GM12878 (cell line): ENCODE results near the gene USP47. TPM values are rescaled to one million over a fixed set of nuclear protein-coding genes. Genes with fewer than 3 reads are reported as not detected.

Experiments used
- ATAC-seq: fragments of 200-7000 bp; cut with Tn5 transposase; 3 replicates; pipeline ENCODE4 v1.9.1; 2020; ENCODE audit warnings: mild to moderate bottlenecking, moderate library complexity
- BruUV-seq: library from RNA; stranded (reverse); fragments of 400-500 nt; replicated peaks from 2 replicates; lab custom pipeline; 2021; lab: Mats Ljungman, UMichigan
- CTCF ChIA-PET: fragments of 300-600 bp; sonication (Branson Sonifier 250); formaldehyde crosslinking; extraction: SDS; loops from one replicate; lab custom pipeline; 2021; ENCODE audit warnings: inconsistent platforms; lab: Yijun Ruan, JAX
- POLR2A ChIA-PET: fragments of 350-600 bp; formaldehyde crosslinking; extraction: SDS; loops from one replicate; lab custom pipeline; 2021; ENCODE audit warnings: inconsistent platforms; lab: Charles Lee
- RAD21 ChIA-PET: fragments of 300-600 bp; sonication (Branson Sonifier 250); formaldehyde crosslinking; loops from one replicate; lab custom pipeline; 2023; ENCODE audit warnings: antibody characterized with exemption; ENCODE audit not compliant: unreplicated experiment; lab: Charles Lee
- SMC1A ChIA-PET: fragments of 300-600 bp; sonication (Branson Sonifier 250); formaldehyde crosslinking; loops from one replicate; lab custom pipeline; 2023; ENCODE audit not compliant: unreplicated experiment, uncharacterized antibody; lab: Charles Lee
- DNase-seq: peaks from one replicate; pipeline ENCODE4 v3.0.0-alpha.2; 2011; ENCODE audit warnings: low read depth, low spot score
- FAIRE-seq: peaks from 3 replicates; lab custom pipeline; 2011; peaks lifted over from hg19 to GRCh38; lab: Jason Lieb, UNC
- H2AFZ ChIP-seq: 2 replicates; pipeline ENCODE4 v1.6.0; 2011; ENCODE audit warnings: low read depth, low read length, control low read depth; ENCODE audit not compliant: control insufficient read depth
- H3K27ac ChIP-seq: 2 replicates; pipeline ENCODE4 v1.5.1; 2011; ENCODE audit warnings: control low read depth; ENCODE audit not compliant: control insufficient read depth, insufficient read depth
- H3K27me3 ChIP-seq, 2 experiments: replicated peaks in 1 of 2; 2 replicates each; pipeline versions ENCODE4 v1.6.0 to v1.6.1; 2011; ENCODE audit warnings: low read length in 1 of 2; ENCODE audit not compliant: control insufficient read depth in 2 of 2, insufficient read depth in 2 of 2
- H3K36me3 ChIP-seq, 2 experiments: 2 replicates each; pipeline ENCODE4 v1.5.1; 2011; ENCODE audit warnings: low read length in 1 of 2; ENCODE audit not compliant: control insufficient read depth in 2 of 2, insufficient read depth in 2 of 2
- H3K4me1 ChIP-seq: 2 replicates; pipeline ENCODE4 v1.6.1; 2011; ENCODE audit warnings: mild to moderate bottlenecking, low read length, moderate library complexity, mixed read lengths; ENCODE audit not compliant: control insufficient read depth, insufficient read depth
- H3K4me2 ChIP-seq: 2 replicates; pipeline ENCODE4 v1.6.0; 2011; ENCODE audit warnings: control low read depth; ENCODE audit not compliant: control insufficient read depth, insufficient read depth
- H3K4me3 ChIP-seq: fragments of 200-600 bp; sonication (generic); 2 replicates; pipeline ENCODE4 v1.5.1; 2016
- H3K79me2 ChIP-seq: 2 replicates; pipeline ENCODE4 v1.6.0; 2011; ENCODE audit warnings: low read length; ENCODE audit not compliant: control insufficient read depth, insufficient read depth
- H3K9ac ChIP-seq: 2 replicates; pipeline ENCODE4 v1.8.0; 2011; ENCODE audit warnings: low read length, control low read depth, mixed read lengths; ENCODE audit not compliant: control insufficient read depth, insufficient read depth
- H3K9me3 ChIP-seq: replicated peaks from 3 replicates; pipeline ENCODE4 v1.5.1; 2011; ENCODE audit warnings: mild to moderate bottlenecking, low read length; ENCODE audit not compliant: control insufficient read depth, insufficient read depth
- H4K20me1 ChIP-seq: 2 replicates; pipeline ENCODE4 v1.6.0; 2011; ENCODE audit not compliant: control insufficient read depth, insufficient read depth
- BRCA1 ChIP-seq: IDR thresholded peaks from 2 replicates; pipeline ENCODE4 v1.6.1; 2011; ENCODE audit warnings: low read depth, low read length, improper control_type of control experiment
- CBX5 ChIP-seq: sonication (generic); IDR thresholded peaks from 2 replicates; pipeline ENCODE4 v1.6.1; 2016; ENCODE audit warnings: low read depth, moderate library complexity, mild to moderate bottlenecking, inconsistent platforms
- CUX1 ChIP-seq: IDR thresholded peaks from 2 replicates; pipeline ENCODE4 v1.6.1; 2012; ENCODE audit warnings: improper control_type of control experiment, low read depth, low read length; ENCODE audit not compliant: insufficient replicate concordance
- EED ChIP-seq: sonication (generic); IDR thresholded peaks from 2 replicates; pipeline ENCODE4 v1.6.1; 2016; ENCODE audit warnings: antibody characterized with exemption, low read depth
- EGR1 ChIP-seq, 2 experiments: IDR thresholded peaks; 1 replicate in 1 of 2; 2 replicates in 1 of 2; pipeline ENCODE4 v1.6.1; 2011 to 2012; ENCODE audit warnings: low read depth in 2 of 2, low read length in 2 of 2, borderline replicate concordance in 1 of 2, mild to moderate bottlenecking in 1 of 2, moderate library complexity in 1 of 2
- ESRRA ChIP-seq: IDR thresholded peaks from 2 replicates; pipeline ENCODE4 v1.6.1; 2012; ENCODE audit warnings: mild to moderate bottlenecking, low read length, improper control_type of control experiment
- HDGF ChIP-seq: fragments of 450-650 bp; IDR thresholded peaks from 2 replicates; pipeline ENCODE4 v1.6.1; 2016; ENCODE audit warnings: antibody characterized with exemption
- LARP7 ChIP-seq: fragments of 450-650 bp; IDR thresholded peaks from 2 replicates; pipeline ENCODE4 v1.6.1; 2017; ENCODE audit warnings: mild to moderate bottlenecking
- SIN3A ChIP-seq: IDR thresholded peaks from 2 replicates; pipeline ENCODE4 v1.6.1; 2012; ENCODE audit warnings: low read depth, low read length, improper control_type of control experiment
- SMAD5 ChIP-seq: IDR thresholded peaks from 2 replicates; pipeline ENCODE4 v1.6.1; 2016; ENCODE audit warnings: antibody characterized with exemption, low read depth
- STAT3 ChIP-seq: IDR thresholded peaks from 2 replicates; pipeline ENCODE4 v1.6.1; 2011; ENCODE audit warnings: low read depth, low read length, improper control_type of control experiment
- SUZ12 ChIP-seq: fragments of 200-600 bp; sonication (generic); IDR thresholded peaks from one replicate; pipeline ENCODE4 v1.6.1; 2018; ENCODE audit warnings: antibody characterized with exemption, mild to moderate bottlenecking; ENCODE audit not compliant: unreplicated experiment
- TCF12 ChIP-seq: IDR thresholded peaks from 2 replicates; pipeline ENCODE4 v1.6.1; 2011; ENCODE audit warnings: low read depth, mild to moderate bottlenecking, low read length
- YY1 ChIP-seq: IDR thresholded peaks from 2 replicates; pipeline ENCODE4 v1.6.1; 2011; ENCODE audit warnings: low read depth, mild to moderate bottlenecking, low read length
- ZNF24 ChIP-seq: fragments of 450-650 bp; IDR thresholded peaks from 2 replicates; pipeline ENCODE4 v1.6.1; 2017; ENCODE audit warnings: antibody characterized with exemption, mild to moderate bottlenecking
- WGBS: methylation state at CpG from one replicate; pipeline ENCODE4 v1.1.6; 2016; ENCODE audit warnings: low lambda C conversion rate; ENCODE audit not compliant: insufficient replicate concordance, insufficient coverage; ENCODE audit errors: missing lambda C conversion rate; 5-methylcytosine and 5-hydroxymethylcytosine counted together
- in situ Hi-C: fragments of 300-500 bp; cut with MboI; formaldehyde crosslinking; loops from 9 replicates; pipeline ENCODE4 v1.14.3; 2018; ENCODE audit warnings: mixed read lengths
- intact Hi-C: fragments of 100-400 bp; cut with micrococcal nuclease; formaldehyde crosslinking; loops from one replicate; pipeline ENCODE4 v1.14.2; 2022; ENCODE audit not compliant: unreplicated experiment
- polyA plus RNA-seq, 11 experiments: library from polyadenylated mRNA; depleted of rRNA in 4 of 11; unstranded in 6 of 11; stranded (reverse) in 5 of 11; fragments of >200 nt; fragmentation: Nextera tagmentation in 4 of 11; fragmentation: Illumina TruSeq in 1 of 11; extraction: Ambion mirVana in 4 of 11; extraction: Trizol in 1 of 11; gene quantifications; 1 replicate in 1 of 11; 2 replicates in 10 of 11; pipeline versions ENCODE4 v1.2.1 to v1.2.3, GENCODE V29; 2011 to 2016; ENCODE audit warnings: inconsistent platforms in 2 of 11, missing spikeins in 2 of 11, low read depth in 1 of 11
- total RNA-seq, 4 experiments: library from RNA; depleted of rRNA in 3 of 4; stranded (reverse); fragments of >200 nt in 3 of 4; fragmentation: Illumina TruSeq in 1 of 4; extraction: Trizol in 1 of 4; gene quantifications; 2 replicates each; pipeline versions ENCODE4 v1.2.1 to v1.2.3, GENCODE V29; 2013 to 2021
- TF ChIP-seq, protein P1 (sequence below): fragments of 450-650 bp; IDR thresholded peaks from 2 replicates; pipeline ENCODE4 v1.6.1; 2018; ENCODE audit warnings: borderline replicate concordance, mild to moderate bottlenecking; ENCODE audit not compliant: partially characterized antibody

The USP47 gene
- total and polyA plus RNA-seq, 10 of the 15 experiments (the other 5 are each of a cell fraction or from before 2014, with no cell fraction given): 13.9 to 54.0 (median 31.6) TPM

- TF ChIP-seq CUX1 (no peak), YY1 (no peak), TCF12 (no peak), HDGF (no peak), CBX5 (no peak), ESRRA (no peak)
These were observed 110.3 kb downstream of the USP47 start (continued) for GRCh38 chr11:11952036-11952435.

DNA sequence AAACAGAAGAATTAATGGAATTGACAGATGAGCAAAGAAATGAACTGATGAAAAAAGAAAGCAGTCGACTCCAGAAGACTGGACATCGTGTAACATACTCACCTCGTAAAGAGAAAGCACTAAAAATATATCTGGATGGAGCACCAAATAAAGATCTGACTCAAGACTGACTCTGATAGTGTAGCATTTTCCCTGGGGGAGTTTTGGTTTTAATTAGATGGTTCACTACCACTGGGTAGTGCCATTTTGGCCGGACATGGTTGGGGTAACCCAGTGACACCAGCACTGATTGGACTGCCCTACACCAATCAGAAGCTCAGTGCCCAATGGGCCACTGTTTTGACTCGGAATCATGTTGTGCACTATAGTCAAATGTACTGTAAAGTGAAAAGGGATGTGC lies 114.2 kb downstream of the USP47 start:
- intact Hi-C loops (no loop called here), in situ Hi-C loops (no loop called here)
- H2AFZ ChIP-seq: no peak overlapping the region
- no peak overlapping the region for H3K27ac ChIP-seq
- H3K4me2 ChIP-seq: no peak overlapping the region
- ATAC-seq (no peak), FAIRE-seq (no peak), DNase-seq (no peak)
- H3K4me3 ChIP-seq: no peak overlapping the region
- POLR2A ChIA-PET: no interaction called here
- peaks cover 9% of the 10 kb centered on the region for H3K4me1 ChIP-seq
- no peak overlapping the region for H3K9ac ChIP-seq
- no peaks in the 10 kb centered on the region for H3K9me3 ChIP-seq
- SMC1A ChIA-PET: interaction anchor here (1.1 kb wide), 1 partner anchor 8 kb away, joined by 3 read pairs; no protein-coding TSS in a partner anchor
- 95% methylated on average over 5 of the region's 5 CpGs for WGBS
- H3K36me3 ChIP-seq: peaks cover 0 to 22% of the 10 kb centered on the region in 2 experiments
- BruUV-seq: no TSS peak
- H4K20me1 ChIP-seq: no peaks in the 10 kb centered on the region
- TF ChIP-seq LARP7 (no peak), EGR1 (IDR thresholded peaks at IDR 0.05; ENCODE audit: borderline replicate concordance in 1 of 2, low read depth in 2 of 2, low read length in 2 of 2) (no peak), BRCA1 (no peak), SUZ12 (no peak), SIN3A (no peak), HDGF (no peak), SMAD5 (no peak), ZNF24 (no peak), EED (no peak), STAT3 (no peak)
- TF ChIP-seq, protein P1, sequence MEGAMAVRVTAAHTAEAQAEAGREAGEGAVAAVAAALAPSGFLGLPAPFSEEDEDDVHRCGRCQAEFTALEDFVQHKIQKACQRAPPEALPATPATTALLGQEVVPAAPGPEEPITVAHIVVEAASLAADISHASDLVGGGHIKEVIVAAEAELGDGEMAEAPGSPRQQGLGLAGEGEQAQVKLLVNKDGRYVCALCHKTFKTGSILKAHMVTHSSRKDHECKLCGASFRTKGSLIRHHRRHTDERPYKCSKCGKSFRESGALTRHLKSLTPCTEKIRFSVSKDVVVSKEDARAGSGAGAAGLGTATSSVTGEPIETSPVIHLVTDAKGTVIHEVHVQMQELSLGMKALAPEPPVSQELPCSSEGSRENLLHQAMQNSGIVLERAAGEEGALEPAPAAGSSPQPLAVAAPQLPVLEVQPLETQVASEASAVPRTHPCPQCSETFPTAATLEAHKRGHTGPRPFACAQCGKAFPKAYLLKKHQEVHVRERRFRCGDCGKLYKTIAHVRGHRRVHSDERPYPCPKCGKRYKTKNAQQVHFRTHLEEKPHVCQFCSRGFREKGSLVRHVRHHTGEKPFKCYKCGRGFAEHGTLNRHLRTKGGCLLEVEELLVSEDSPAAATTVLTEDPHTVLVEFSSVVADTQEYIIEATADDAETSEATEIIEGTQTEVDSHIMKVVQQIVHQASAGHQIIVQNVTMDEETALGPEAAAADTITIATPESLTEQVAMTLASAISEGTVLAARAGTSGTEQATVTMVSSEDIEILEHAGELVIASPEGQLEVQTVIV: no peak
- CTCF ChIA-PET: no interaction called here
- no peaks in the 10 kb centered on the region for H3K79me2 ChIP-seq
- H3K27me3 ChIP-seq: no peaks in the 10 kb centered on the region
- RAD21 ChIA-PET: no interaction called here
